SU-DHL-6 (cell line): Measurements from ENCODE around the gene ZCCHC3.
A peak's percentile ranks its signal among the peaks of the same experiment; 100 is the strongest.

Source experiments
- H2AFZ ChIP-seq: fragments of 200-600 bp; sonication (generic); 2 replicates; pipeline ENCODE4 v1.6.1; 2014; ENCODE audit warnings: low read depth, mild to moderate bottlenecking, moderate library complexity, mixed read lengths, antibody characterized with exemption, low read length; ENCODE audit not compliant: severe bottlenecking
- H3F3A ChIP-seq: fragments of 200-600 bp; shearing (Covaris generic); 2 replicates; pipeline ENCODE4 v1.6.0; 2016; ENCODE audit warnings: antibody characterized with exemption, mild to moderate bottlenecking; ENCODE audit not compliant: insufficient read depth
- H3K27ac ChIP-seq: fragments of 200-600 bp; sonication (generic); 2 replicates; pipeline ENCODE4 v1.5.1; 2016; ENCODE audit warnings: low read depth, mild to moderate bottlenecking, low read length, moderate library complexity, mixed read lengths
- H3K27me3 ChIP-seq: fragments of 200-600 bp; sonication (generic), shearing (Covaris generic); 2 replicates; pipeline ENCODE4 v1.6.0; 2014; ENCODE audit warnings: mild to moderate bottlenecking, low read length
- H3K36me3 ChIP-seq: fragments of 200-600 bp; sonication (generic); 2 replicates; pipeline ENCODE4 v1.6.1; 2014; ENCODE audit warnings: mild to moderate bottlenecking, low read length, mixed read lengths
- H3K4me2 ChIP-seq: fragments of 300-600, 200-600 bp; shearing (Covaris generic), sonication (generic); 2 replicates; pipeline ENCODE4 v1.6.0; 2014; ENCODE audit warnings: low read length, low read depth, mild to moderate bottlenecking; ENCODE audit not compliant: poor library complexity, severe bottlenecking
- H3K4me3 ChIP-seq: fragments of 200-600 bp; sonication (generic); 2 replicates; pipeline ENCODE4 v1.5.1; 2014; ENCODE audit warnings: antibody characterized with exemption, low read length, mild to moderate bottlenecking, mixed read lengths; ENCODE audit not compliant: insufficient read depth, poor library complexity, severe bottlenecking
- H3K79me2 ChIP-seq: fragments of 200-600 bp; sonication (generic); 2 replicates; pipeline ENCODE4 v1.6.1; 2014; ENCODE audit warnings: mild to moderate bottlenecking, low read length, moderate library complexity; ENCODE audit not compliant: insufficient read depth
- H3K9ac ChIP-seq: fragments of 200-600 bp; sonication (generic); 2 replicates; pipeline ENCODE4 v1.7.0; 2014; ENCODE audit warnings: mild to moderate bottlenecking, low read length
- H3K9me2 ChIP-seq: fragments of 200-600 bp; sonication (generic); replicated peaks from 2 replicates; pipeline ENCODE4 v1.6.1; 2014; ENCODE audit warnings: low read length; ENCODE audit not compliant: insufficient read depth
- H3K9me3 ChIP-seq: fragments of 200-600 bp; sonication (generic); 2 replicates; pipeline ENCODE4 v1.6.1; 2014; ENCODE audit warnings: low read length, mixed read lengths; ENCODE audit not compliant: insufficient read depth
- H4K20me1 ChIP-seq: fragments of 200-600 bp; sonication (generic); 2 replicates; pipeline ENCODE4 v1.6.1; 2014; ENCODE audit warnings: low read depth, mild to moderate bottlenecking, antibody characterized with exemption, low read length, moderate library complexity, mixed read lengths
- CTCF ChIP-seq: fragments of 200-600 bp; sonication (generic); IDR thresholded peaks from one replicate; pipeline ENCODE4 v1.5.1; 2017; ENCODE audit warnings: antibody characterized with exemption, mild to moderate bottlenecking, low read length, moderate library complexity; ENCODE audit not compliant: insufficient read depth, poor library complexity, severe bottlenecking
- EZH2phosphoT487 ChIP-seq: fragments of 200-600 bp; sonication (generic), shearing (Covaris generic); conservative IDR thresholded peaks from 2 replicates; pipeline ENCODE4 v1.6.1; 2018; ENCODE audit warnings: mild to moderate bottlenecking, antibody characterized with exemption, low read length, moderate library complexity, mixed read lengths

Gene ZCCHC3

DNA sequence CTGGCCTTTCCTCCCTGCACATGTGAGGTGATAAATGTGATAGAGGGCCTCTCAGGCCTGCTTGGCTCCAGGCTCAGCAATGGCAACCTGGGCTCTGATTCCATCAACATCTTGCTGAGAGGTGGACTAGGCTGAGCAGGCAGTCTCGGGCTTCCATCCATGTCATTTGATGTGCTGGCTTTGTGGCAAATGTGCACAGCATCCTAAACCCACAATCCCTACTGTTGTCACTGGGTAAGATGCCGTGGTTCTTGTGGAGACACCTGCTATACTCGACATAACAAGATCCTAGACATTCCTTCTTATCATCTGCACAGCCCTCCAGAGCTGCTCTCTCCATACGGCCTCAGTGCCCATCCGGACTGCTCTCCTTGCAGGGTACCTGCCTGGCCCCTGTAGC is 2.8 kb upstream of the ZCCHC3 start:
- TF ChIP-seq CTCF (no peak), EZH2phosphoT487 (no peak)
- no peak overlapping the region for H3K9ac ChIP-seq
- H3K9me2 ChIP-seq = no peaks in the 10 kb centered on the region
- no peaks in the 10 kb centered on the region for H3K27me3 ChIP-seq
- peaks cover 14% of the 10 kb centered on the region; the same call in 1 of the 2 replicates for H3F3A ChIP-seq
- no peak overlapping the region for H3K27ac ChIP-seq
- H3K4me2 ChIP-seq = no peak overlapping the region
- no peak overlapping the region for H3K4me3 ChIP-seq
- no peaks in the 10 kb centered on the region; the same call in 1 of the 2 replicates for H4K20me1 ChIP-seq
- no peaks in the 10 kb centered on the region for H3K36me3 ChIP-seq
- peaks cover 14% of the 10 kb centered on the region; the same call in 1 of the 2 replicates for H3K79me2 ChIP-seq
- H2AFZ ChIP-seq = no peak overlapping the region
- H3K9me3 ChIP-seq = no peaks in the 10 kb centered on the region

- H3K4me3 ChIP-seq = no peak overlapping the region
- H3K27ac ChIP-seq = no peak overlapping the region
- peaks cover 23% of the 10 kb centered on the region; the same call in 1 of the 2 replicates for H3F3A ChIP-seq
- no peak overlapping the region for H2AFZ ChIP-seq
- H3K27me3 ChIP-seq = no peaks in the 10 kb centered on the region
- H3K4me2 ChIP-seq = no peak overlapping the region
- no peaks in the 10 kb centered on the region for H3K36me3 ChIP-seq
- no peaks in the 10 kb centered on the region; the same call in 1 of the 2 replicates for H4K20me1 ChIP-seq
- H3K9ac ChIP-seq = no peak overlapping the region
- H3K79me2 ChIP-seq = peaks cover 17% of the 10 kb centered on the region; the same call in 1 of the 2 replicates
- no peak for TF ChIP-seq CTCF
- no peak for TF ChIP-seq EZH2phosphoT487
- no peaks in the 10 kb centered on the region for H3K9me2 ChIP-seq
- no peaks in the 10 kb centered on the region for H3K9me3 ChIP-seq
These were observed 1.6 kb upstream of the ZCCHC3 start for GRCh38 chr20:295804-296203.

GRCh38 chr20:297925-298775 is 780 bp downstream of the ZCCHC3 start:
- Histone ChIP-seq H2AFZ (peak overlapping the region; percentile 82), H3K4me3 (peak overlapping the region; percentile 73), H3F3A (peaks cover 28% of the 10 kb centered on the region; the same call in 1 of the 2 replicates), H3K9me3 (no peaks in the 10 kb centered on the region), H3K36me3 (no peaks in the 10 kb centered on the region), H3K79me2 (peaks cover 17% of the 10 kb centered on the region; the same call in 1 of the 2 replicates), H3K9me2 (no peaks in the 10 kb centered on the region), H3K4me2 (peak overlapping the region; percentile 92), H3K9ac (peak overlapping the region; percentile 90), H3K27ac (peak overlapping the region; percentile 77), H3K27me3 (no peaks in the 10 kb centered on the region), H4K20me1 (no peaks in the 10 kb centered on the region; the same call in 1 of the 2 replicates)
- TF ChIP-seq CTCF (no peak), EZH2phosphoT487 (no peak)
